ENCODE results near the gene CCDC78. TPM values are rescaled to one million over a fixed set of nuclear protein-coding genes. Genes with fewer than 3 reads are reported as not detected.

CCDC78 gene
- total RNA-seq, 4 donors from 2014 or later: 0.40 to 24.3 (median 0.98) TPM

DNA sequence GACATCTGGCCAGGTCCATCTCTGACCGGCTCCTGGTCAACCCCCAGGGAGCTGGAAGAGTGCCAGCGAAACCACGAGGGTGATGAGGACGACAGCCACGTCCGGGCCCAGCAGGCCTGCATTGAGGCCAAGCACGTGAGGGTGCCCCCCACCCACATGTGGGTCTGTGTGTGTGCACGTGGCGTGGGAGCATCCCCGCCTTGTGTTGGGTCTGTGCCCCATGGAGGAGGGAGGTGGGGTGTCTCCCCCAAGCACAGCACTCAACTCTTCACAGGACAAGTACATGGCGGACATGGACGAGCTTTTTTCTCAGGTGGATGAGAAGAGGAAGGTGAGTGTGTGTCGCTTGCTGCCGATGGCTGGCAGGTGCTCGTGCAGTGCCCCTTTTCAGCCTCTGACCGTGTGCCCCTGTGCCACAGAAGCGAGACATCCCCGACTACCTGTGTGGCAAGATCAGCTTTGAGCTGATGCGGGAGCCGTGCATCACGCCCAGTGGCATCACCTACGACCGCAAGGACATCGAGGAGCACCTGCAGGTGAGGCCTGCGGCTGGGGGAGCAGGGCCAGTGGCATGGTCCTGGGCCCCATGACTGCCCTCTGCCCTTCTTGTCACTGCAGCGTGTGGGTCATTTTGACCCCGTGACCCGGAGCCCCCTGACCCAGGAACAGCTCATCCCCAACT is 44.4 kb downstream of the CCDC78 start:
- H3K9me3 ChIP-seq: no peaks in the 10 kb centered on the region
- DNase-seq: no peak
- no peaks in the 10 kb centered on the region for H3K27me3 ChIP-seq
- intact Hi-C loops (cut with DNase I; ENCODE audit: low total_unique reads): no loop called here
- in situ Hi-C loops (cut with MboI; ENCODE audit: low pct_ligation_motif_present in 1 of 4, low pct_unique_long_range_greater_than_20kb in 1 of 4, low sequenced_read_pairs in 3 of 4): no loop called here
- 77% methylated on average over 28 of the region's 28 CpGs; no CpG with 5 or more reads in 1 of the 2 donors for WGBS, 2 donors (ENCODE audit: low coverage in 1 of 2)
- no peak overlapping the region for H3K27ac ChIP-seq
- H3K4me3 ChIP-seq: no peak overlapping the region
- peaks cover 0 to 9% (median 0%) of the 10 kb centered on the region in 4 donors for H3K36me3 ChIP-seq
- H3K4me1 ChIP-seq: peaks cover 34 to 67% (median 53%) of the 10 kb centered on the region in 4 donors
- no peak for TF ChIP-seq POLR2A (IDR thresholded peaks at IDR 0.05)
- TF ChIP-seq POLR2AphosphoS5 (IDR thresholded peaks at IDR 0.05): no peak
- TF ChIP-seq CTCF (IDR thresholded peaks at IDR 0.05): no peak
- TF ChIP-seq EP300 (IDR thresholded peaks at IDR 0.05; ENCODE audit: low read depth): no peak

DNA sequence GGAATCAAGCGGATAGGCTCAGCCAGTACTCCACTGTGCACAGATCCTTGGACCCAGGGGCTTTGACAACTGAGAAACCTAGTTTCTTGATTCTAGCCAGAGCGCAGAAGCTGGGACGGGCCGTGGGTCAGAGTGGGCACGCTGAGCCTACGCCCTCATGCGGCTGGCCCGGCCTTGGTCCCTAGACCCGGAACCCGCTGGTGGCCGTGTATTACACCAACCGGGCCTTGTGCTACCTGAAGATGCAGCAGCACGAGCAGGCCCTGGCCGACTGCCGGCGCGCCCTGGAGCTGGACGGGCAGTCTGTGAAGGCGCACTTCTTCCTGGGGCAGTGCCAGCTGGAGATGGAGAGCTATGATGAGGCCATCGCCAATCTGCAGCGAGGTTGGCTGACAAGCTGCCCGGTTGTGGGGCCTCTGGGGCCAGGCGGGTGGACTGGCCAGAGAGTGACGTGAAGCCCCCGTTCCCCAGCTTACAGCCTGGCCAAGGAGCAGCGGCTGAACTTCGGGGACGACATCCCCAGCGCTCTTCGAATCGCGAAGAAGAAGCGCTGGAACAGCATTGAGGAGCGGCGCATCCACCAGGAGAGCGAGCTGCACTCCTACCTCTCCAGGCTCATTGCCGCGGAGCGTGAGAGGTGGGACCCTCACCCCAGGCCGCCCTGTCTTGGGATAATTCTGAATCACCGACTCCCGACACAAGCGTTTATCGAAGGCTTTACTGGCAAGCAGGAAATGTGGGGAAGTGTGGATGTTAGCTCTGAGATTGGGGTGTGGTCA is 45.1 kb downstream of the CCDC78 start:
- 48% methylated on average over 39 of the region's 44 CpGs; no CpG with 5 or more reads in 1 of the 2 donors for WGBS, 2 donors (ENCODE audit: low coverage in 1 of 2)
- DNase-seq: peak; percentile 56
- intact Hi-C loops (cut with DNase I; ENCODE audit: low total_unique reads) (no loop called here), in situ Hi-C loops (cut with MboI; ENCODE audit: low pct_ligation_motif_present in 1 of 4, low pct_unique_long_range_greater_than_20kb in 1 of 4, low sequenced_read_pairs in 3 of 4) (no loop called here)
- TF ChIP-seq POLR2AphosphoS5 (IDR thresholded peaks at IDR 0.05): peak in 1 of 3 donors; percentile 8
- TF ChIP-seq CTCF (IDR thresholded peaks at IDR 0.05): peak in 1 of 5 experiments; percentile 8
- TF ChIP-seq POLR2A (IDR thresholded peaks at IDR 0.05): no peak
- no peak for TF ChIP-seq EP300 (IDR thresholded peaks at IDR 0.05; ENCODE audit: low read depth)
- Histone ChIP-seq H3K4me1 (peaks cover 40 to 75% (median 61%) of the 10 kb centered on the region in 4 donors), H3K36me3 (peaks cover 0 to 9% (median 0%) of the 10 kb centered on the region in 4 donors), H3K27me3 (no peaks in the 10 kb centered on the region), H3K4me3 (peak overlapping the region; percentile 69 to 86 (median 79)), H3K9me3 (no peaks in the 10 kb centered on the region), H3K27ac (peak overlapping the region; percentile 91 to 96 (median 95))

GRCh38 chr16:680625-680945 is 45.7 kb downstream of the CCDC78 start:
- Histone ChIP-seq H3K4me1 (peaks cover 42 to 80% (median 64%) of the 10 kb centered on the region in 4 donors), H3K9me3 (no peaks in the 10 kb centered on the region), H3K4me3 (peak overlapping the region; percentile 69 to 86 (median 79)), H3K36me3 (peaks cover 0 to 9% (median 0%) of the 10 kb centered on the region in 4 donors), H3K27ac (peak overlapping the region; percentile 91 to 96 (median 95)), H3K27me3 (no peaks in the 10 kb centered on the region)
- in situ Hi-C loops (cut with MboI; ENCODE audit: low pct_ligation_motif_present in 1 of 4, low pct_unique_long_range_greater_than_20kb in 1 of 4, low sequenced_read_pairs in 3 of 4): no loop called here
- 1% methylated on average over 27 of the region's 38 CpGs; no CpG with 5 or more reads in 1 of the 2 donors for WGBS, 2 donors (ENCODE audit: low coverage in 1 of 2)
- no peak for DNase-seq
- intact Hi-C loops (cut with DNase I; ENCODE audit: low total_unique reads): no loop called here
- TF ChIP-seq CTCF (IDR thresholded peaks at IDR 0.05) (no peak), POLR2AphosphoS5 (IDR thresholded peaks at IDR 0.05) (no peak), POLR2A (IDR thresholded peaks at IDR 0.05) (no peak), EP300 (IDR thresholded peaks at IDR 0.05; ENCODE audit: low read depth) (no peak)

Measured in transverse colon (tissue), 4 donors.